ENCODE results near the gene EDN3.

Gene EDN3

GRCh38 chr20:59365611-59366285 lies 65.3 kb downstream of the EDN3 start:
- DNase-seq, result no peak

GRCh38 chr20:59371431-59371830 lies 71.0 kb downstream of the EDN3 start:
- no peak for DNase-seq

GRCh38 chr20:59374261-59374660 lies 73.8 kb downstream of the EDN3 start:
- no peak for DNase-seq

GRCh38 chr20:59375541-59375940 lies 75.1 kb downstream of the EDN3 start:
- DNase-seq, result no peak
